Peyer's patch (tissue), 4 donors: ENCODE measurements around the gene NAA15.

Experiments
- POLR2A ChIP-seq, 2 donors: fragments of 450-650 bp; IDR thresholded peaks; one replicate each; pipeline ENCODE4 v1.5.1; 2017; ENCODE audit warnings: antibody characterized with exemption in 2 of 2, mild to moderate bottlenecking in 2 of 2, moderate library complexity in 2 of 2
- TF ChIP-seq, protein P1 (sequence below), 6 experiments: fragments of 450-650 bp in 4 of 6; fragments of 200-600 bp in 2 of 6; sonication (generic) in 1 of 6; IDR thresholded peaks; one replicate each; pipeline ENCODE4 v1.5.1; 2017 to 2019; ENCODE audit warnings: antibody characterized with exemption in 6 of 6, mild to moderate bottlenecking in 3 of 6, moderate library complexity in 1 of 6

DNA sequence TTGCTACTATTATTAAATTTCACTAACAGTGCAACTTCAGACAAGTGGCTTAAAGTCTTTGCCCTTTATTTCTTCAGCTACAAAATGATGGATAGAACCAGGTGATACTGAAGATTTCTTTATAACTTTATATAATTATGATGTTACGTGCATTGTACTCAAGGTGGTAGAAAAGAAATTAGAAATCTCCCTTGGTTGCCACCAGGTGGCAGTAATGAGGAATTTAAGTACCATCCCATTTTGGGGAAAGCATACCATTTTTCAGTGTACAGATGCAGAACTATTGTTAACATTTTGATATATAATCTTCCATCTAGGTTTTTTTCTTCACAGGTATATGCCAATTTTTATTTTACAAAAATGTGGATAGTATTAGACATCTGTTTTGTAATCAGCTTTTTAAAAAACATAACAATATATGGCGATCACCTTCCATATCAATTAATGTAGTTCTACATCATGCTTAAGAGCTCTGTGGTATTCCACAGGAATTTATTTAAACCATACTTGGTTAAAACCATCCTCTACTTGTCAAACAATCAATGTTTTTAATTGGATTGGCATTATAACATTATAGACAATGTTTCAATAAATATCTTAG lies 114.9 kb downstream of the NAA15 start:
- TF ChIP-seq, protein P1, sequence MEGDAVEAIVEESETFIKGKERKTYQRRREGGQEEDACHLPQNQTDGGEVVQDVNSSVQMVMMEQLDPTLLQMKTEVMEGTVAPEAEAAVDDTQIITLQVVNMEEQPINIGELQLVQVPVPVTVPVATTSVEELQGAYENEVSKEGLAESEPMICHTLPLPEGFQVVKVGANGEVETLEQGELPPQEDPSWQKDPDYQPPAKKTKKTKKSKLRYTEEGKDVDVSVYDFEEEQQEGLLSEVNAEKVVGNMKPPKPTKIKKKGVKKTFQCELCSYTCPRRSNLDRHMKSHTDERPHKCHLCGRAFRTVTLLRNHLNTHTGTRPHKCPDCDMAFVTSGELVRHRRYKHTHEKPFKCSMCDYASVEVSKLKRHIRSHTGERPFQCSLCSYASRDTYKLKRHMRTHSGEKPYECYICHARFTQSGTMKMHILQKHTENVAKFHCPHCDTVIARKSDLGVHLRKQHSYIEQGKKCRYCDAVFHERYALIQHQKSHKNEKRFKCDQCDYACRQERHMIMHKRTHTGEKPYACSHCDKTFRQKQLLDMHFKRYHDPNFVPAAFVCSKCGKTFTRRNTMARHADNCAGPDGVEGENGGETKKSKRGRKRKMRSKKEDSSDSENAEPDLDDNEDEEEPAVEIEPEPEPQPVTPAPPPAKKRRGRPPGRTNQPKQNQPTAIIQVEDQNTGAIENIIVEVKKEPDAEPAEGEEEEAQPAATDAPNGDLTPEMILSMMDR (IDR thresholded peaks at IDR 0.05): peak; percentile 51 to 75 (median 70)
- TF ChIP-seq POLR2A (IDR thresholded peaks at IDR 0.05): no peak
